UCSD-AML1 (cell line): Measurements from ENCODE around the gene TFAP2C.
"Not testable (repeated sequence)": the region's sequence is repeated elsewhere in the genome, so short reads cannot be mapped to it uniquely, and the experiment has no call there.

ENCODE experiments used
- DNase-seq: peaks from one replicate; lab custom pipeline; 2025; ENCODE audit not compliant: unreplicated experiment; lab: John Stamatoyannopoulos, UW

TFAP2C gene

DNA sequence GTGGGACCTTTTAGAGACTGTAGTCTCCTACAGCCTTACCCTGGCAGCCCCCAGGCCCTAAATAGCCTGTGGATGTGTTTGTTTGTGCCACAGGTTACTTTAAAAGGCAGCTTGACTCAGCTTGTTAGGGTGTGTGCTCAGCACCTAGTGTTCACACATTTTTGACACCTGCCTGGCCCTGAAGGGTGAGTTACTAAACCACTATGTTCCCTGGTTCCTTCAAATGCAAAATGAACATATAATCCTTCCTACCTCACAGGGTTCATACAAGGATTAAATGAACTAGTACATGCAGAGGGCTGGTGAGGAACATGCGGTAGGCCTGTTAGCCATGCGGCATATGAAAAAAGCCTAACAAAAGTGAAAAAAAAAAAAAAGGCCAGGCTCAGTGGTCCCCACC is 14.9 kb upstream of the TFAP2C start:
- no peak for DNase-seq

DNA sequence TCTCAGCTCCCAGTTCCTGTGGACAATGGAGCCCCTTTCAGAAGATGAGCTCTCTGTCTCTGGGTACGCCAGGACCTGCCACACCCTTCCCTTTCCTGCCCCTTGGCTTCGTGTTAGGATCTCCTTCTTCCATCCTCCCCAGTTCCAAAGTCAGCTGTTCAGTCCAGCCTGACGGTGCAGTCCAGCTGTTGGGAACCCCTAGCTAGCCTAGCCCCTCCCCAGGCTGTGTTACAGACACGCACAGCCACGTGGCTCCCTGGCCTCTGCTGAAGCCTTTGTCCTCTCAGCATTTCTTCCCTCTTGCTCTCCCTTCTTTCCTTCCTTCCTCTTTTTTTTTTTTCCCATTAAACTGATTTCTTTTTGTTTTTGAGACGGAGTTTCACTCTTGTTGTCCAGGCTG is 12.4 kb upstream of the TFAP2C start:
- DNase-seq, result no peak

DNA sequence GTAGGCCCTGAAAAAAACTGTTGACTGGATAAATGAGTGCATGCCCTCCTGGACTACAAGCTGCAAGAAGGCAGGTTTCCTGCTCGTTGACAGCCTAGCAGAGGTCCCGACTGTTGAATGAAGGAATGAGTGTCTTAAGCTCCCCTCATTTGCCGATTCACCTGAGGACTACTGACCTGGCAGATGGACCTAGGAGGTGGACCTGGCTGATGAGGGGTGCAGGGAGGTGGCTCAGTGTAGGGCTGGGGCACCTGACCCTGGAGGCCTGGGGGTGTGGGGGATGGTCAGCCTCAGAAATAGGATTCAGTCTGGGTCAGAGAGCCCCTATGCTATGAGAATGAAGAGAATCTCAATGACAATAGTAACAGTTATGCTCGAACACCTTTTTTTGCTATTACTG is 11.6 kb upstream of the TFAP2C start:
- DNase-seq, result no peak

DNA sequence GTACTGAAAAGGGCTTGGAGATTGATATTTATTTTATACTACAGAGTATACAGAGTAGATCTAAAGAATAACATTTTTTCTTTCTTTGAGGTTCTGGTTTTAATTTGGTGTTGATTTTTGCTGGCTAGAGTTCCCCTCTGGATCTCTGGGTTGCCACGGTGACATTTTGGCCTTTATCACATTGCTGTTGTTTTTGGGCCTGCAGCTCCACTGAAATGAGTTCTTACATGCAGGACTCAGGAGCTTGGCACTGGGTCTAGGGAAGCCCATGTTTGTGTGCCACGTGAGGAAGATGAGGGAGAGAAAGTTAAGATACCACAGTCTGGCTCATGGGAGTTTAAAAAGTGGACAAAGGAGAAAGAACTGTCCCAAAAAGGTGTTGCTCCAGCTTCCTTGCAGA is 7.4 kb upstream of the TFAP2C start:
- no peak for DNase-seq

DNA sequence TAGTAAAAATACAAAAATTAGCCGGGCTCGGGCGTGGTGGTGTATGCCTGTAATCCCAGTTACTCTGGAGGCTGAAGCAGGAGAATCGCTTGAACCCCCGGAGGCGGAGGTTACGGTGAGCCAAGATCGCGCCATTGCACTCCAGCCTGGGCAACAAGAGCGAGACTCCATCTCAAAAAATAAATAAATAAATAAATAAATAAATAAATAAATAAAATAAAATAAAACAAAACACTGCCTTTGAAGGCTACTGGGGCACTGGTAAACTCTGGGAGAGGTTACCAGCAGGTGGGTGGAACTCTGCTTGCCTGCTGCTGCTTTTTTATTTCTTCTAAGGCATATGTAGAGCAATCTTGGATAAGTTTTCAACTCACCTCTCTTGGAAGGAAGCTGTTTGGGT is 5.2 kb upstream of the TFAP2C start:
- not testable (repeated sequence) for DNase-seq

DNA sequence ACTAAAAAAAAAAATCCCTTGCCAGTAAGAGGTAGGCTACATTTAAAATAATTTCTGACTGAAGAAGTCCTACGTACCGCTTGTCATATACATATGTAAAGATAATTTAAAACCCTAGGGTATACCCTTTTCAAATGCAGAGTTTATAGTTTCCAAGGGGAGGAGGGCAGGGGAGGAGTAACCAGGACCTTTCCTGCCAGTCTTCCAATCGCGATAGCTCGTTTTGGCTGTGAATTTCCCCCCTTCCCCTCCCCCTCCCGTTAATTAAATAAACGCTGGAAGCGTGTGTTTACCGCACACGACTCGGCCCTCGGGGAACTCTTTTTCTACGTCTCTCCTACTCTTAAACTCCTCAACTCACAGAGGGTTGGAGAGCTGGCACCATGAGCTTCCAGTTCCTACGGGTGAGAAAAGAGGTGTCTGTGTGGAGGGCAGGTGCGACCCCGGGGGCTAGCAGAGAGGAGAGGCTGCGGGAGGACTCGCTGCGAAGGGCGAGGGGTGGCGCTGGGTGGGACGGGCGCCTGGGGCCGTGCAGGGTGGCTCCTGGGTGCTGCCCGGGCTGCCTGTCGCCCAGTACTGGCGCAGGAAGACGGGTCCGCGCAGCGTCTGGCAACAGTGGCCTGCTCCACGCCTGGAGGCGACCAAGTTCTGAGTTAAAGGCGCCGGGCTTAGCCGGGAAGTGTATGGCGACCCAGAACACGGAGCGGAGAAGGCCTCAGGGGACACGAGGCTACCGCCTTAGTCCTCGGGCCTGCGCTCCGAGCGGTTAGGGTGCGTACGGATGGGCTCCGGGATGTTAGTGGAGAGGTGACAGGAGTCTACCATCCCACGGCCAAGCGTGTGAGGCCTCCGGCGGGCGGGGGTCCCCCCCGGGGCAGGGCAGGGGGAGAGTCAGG is 4.1 kb upstream of the TFAP2C start:
- no peak for DNase-seq

DNA sequence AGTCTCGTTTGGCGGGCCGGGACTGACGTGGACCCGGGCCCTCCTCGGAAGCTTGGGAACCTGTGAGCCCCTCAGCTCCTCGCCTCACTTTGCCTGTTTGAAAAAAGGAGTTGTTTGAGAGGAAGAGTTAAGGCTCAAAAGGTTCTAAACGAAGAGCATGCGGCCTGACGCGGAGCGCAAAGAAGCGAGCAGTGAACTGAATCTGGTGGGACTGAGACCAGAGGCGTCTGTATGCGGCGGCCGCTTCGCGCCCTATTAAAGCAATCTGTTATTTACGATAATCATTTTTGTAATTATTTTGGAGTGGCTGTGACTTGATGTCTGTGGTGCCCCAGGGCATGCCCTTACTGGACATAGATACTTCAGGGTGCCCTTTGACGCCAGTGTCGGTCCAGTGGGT is 3.3 kb upstream of the TFAP2C start:
- DNase-seq, result no peak

DNA sequence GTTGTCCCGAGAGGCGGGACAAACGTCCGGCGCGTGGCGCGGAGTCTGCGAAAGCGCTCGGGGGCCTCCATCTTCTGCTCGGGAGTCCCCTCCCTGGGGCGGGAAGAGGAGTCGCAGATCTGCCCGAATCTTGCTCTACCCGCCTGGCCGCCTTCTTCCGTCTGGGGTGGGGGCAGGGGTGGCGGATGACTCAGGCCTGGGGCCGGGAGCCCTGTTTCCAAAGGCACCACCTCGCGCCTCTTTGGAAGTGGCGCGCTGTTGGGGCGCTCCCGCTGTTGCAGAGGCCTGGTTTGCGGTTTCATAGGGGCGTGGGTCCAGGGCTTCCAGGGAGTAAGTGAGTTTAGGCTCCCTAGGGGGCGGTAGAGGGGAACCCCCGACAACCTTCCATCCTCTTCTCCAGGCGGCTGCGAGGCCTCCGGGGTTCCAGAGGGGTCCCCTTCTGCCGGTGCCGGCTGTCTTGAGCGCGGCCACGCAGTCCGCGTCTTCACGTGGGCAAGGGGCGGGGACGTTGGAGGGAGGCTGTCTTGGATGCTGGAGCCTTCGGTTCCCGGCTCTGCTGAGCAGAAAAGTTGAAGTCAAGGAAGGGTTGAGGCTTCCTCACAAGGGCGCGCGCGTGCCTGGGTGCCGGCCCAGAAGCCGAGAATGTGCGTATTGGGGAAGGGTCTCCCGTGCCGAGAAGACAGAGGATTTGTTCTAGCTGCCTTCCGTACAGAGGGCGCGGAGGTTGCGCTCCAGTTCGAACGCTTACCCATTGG is 2.6 kb upstream of the TFAP2C start:
- no peak for DNase-seq

DNA sequence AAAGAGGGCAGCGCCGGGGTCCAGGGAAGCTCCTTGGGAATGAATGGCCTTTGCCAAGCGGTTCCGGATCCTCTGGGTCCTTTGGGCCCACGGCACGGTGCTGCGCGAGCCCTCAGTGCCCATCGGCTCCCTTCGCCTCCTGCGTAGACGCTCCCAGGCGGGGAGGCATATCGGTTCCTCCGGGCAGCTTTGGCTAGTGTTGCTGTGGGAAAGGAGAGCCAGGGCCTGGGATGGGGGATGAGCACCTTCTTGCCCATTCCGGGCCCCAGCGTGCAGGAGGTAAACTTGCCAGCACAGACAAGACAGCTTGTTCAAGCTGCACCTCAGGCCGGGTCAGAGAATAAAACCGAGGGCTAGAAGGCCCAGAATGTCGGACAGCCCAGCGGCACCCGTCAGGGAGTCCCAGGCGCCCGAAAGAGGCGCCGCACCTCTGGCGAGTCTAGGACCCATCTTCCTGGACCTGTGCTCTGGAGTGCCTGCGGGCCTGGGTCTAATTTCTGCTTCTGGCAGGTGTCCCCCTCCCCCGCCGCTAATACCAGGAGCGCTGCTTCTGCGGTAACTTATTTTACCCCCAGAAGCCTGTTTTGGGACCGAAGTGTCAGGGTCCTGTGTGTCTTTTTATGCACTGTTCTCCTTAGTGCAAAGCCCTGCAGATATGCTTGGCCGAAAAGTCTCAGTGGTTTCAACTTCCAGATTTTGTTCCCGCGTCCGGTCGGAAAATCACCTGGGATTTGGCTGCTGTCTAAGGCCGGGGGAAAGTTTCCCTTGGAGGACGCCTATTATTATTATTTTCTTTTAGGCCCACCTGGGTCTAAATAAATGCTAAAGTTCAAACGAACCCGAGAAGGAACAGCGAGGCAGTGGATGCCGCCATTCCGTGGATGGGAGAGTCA is 1.7 kb upstream of the TFAP2C start:
- DNase-seq, result no peak

DNA sequence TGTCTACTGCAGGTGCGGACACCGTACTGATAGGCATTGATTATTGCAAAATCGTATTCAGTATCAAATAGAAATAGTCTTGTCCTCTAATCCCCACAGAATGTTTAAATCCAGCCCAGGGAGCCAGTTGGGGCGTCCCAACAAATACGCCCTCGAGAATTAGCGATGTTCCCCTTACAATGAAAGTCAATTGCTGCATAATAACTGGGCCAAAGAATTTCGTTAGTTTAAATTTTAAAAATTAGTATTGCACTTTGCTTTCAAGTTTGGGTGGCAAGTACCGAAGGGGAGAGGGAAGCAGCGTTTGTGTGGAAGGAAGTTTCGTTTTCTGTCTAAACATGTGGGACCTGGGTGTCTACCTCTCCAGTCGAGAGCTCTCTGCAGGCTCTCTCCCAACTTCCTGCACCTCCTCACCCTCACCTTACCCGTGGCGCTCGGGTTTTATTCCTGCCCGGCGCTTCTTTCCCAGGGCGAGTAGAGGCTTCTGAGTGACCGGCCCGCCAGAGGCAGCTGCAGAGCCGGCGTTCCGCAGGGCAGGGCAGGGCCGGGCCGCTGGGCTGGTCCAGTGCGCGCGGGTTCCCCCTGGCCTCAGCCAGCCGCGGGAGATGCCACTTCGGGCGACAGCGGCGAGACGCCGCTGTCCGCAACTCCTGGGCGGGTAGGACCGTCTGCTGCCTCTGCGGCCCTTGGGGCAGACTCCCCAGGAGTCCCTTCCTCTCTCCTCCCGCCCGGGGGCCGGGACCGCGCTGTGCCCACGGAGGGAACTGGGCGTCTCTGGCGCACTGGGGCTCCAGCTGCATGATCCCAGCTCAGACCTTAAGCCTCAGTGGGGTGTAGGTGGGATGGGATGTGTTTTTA is 862 bp upstream of the TFAP2C start:
- no peak for DNase-seq

DNA sequence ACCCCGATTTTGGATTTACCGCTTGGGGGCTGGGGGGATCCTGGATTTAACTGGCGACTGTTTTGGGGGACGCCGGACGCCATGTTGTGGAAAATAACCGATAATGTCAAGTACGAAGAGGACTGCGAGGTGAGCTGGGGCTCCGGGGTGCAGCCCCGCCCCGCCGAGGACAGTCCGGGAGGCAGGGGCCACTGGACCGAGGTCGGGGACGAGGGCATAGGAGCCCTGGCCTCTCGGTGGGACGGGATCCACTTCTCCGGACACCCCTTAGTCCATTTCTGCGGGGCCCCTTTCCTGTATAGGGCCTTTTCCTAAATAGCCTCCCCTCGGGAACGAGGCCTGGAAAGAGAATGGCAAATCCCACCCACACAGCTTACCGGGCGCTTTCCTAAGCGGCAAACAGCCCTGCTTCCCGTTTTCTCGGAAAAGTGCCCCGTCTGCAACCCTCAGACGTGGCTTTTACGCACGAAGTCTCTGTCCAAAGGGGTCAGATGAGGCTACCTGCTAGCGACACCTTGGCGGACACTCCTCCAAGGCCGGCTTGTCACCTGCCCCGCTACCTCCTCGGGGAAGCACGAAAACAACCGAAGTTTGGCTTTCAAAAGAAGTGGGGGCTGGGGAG is 469 bp downstream of the TFAP2C start:
- no peak for DNase-seq

DNA sequence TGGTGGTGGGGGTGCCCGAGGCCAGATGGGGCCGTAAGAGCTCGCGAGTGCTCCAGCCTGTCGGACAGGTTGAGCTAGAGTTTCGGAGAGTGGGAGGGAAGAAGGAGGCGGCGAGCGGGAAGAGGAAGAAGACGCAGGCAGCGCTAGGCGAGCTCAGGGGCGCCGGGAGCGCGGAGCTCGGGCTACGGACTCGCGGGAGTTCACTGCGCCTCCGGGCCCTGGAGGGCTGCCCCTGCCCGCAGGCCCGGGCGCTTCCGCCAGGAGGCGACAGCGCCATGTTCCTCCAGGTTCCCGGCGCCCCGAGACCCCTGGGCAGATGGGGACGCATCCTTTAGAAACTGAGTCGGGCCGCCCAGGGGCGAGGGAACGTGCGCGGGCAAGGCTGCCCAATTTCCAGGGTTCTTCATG is 984 bp downstream of the TFAP2C start:
- DNase-seq, result no peak

DNA sequence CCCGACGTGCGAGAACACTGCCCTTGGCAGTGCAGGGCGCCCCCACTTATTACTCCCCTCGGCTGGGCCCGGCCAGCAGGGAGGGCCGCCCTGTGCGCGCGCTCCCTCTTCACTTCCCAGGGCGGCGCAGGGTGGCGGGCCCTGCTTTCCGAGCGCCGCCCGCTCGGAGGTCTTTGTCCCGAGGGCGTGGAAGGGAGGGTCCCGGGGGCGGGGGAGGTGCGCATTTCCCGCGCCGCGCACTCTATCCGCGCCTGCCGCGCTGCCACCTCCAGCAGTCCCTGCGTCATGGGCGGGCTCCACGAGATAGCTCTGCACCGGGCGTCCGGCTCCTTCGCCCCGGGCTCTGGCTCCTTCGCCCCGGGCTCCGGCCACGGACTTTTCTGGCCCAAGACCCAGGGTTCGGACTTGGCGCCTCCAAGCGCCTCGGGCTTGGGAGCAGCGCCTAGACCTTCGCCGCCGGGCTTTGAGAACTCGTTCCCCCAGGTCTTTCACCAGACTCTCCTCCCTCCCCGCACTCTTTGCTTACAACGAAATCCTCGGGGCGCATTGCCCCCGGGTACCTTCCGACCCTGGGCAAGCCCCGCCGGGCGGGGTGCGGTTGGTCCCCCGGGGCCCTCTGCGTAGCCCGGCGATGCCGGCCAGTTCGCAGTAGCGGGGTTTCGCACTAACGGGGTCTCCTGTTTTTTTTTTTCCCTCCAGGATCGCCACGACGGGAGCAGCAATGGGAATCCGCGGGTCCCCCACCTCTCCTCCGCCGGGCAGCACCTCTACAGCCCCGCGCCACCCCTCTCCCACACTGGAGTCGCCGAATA is 1.6 kb downstream of the TFAP2C start:
- no peak for DNase-seq

DNA sequence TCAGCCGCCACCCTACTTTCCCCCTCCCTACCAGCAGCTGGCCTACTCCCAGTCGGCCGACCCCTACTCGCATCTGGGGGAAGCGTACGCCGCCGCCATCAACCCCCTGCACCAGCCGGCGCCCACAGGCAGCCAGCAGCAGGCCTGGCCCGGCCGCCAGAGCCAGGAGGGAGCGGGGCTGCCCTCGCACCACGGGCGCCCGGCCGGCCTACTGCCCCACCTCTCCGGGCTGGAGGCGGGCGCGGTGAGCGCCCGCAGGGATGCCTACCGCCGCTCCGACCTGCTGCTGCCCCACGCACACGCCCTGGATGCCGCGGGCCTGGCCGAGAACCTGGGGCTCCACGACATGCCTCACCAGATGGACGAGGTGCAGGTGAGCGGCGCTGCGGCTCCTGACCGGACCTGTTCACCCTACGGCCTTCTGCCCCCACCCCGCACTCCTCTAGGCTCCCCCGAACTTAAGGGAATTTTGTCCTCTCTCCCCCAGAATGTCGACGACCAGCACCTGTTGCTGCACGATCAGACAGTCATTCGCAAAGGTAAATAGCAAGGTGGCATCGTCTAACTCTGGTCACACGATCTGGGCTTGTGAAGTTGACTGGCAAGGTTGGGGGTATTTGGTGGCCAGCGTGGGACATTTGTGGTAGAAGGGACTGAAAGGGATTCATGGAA is 2.3 kb downstream of the TFAP2C start:
- DNase-seq, result no peak

DNA sequence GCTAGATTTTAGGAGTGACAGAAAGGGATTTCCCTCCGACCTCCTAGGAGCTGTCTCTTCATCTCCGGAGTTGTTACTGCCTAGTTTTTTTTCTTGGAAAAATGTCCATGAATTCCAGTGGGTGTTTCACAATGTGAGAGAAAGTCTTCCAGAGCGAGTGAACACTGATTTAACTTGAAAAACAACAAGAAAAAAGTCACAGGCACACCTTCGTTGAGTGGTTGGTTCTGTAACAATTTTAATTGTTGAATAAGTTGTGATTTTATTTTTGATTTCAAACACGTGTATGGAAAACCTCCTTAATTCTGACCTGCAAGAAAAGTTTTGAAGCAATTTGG is 2.9 kb downstream of the TFAP2C start:
- no peak for DNase-seq

DNA sequence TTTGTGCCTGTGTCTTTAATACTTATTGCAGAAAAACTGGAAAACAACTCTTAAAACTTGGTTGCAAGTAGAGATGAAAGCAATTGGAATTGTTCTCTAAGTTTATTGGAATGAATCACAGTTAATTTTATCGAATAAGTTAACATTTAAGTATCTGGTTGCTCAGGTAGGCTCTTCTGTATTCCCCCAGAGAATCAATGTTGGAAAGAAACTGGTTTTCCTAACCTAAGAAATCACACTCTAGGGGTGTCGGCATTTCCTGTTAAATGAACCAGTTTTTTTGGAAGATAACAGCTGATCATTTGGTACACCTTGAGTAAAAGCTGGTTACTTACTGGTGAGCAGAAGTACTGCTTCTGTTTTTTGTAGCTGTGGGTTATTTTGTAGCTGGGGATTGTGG is 5.2 kb downstream of the TFAP2C start:
- DNase-seq, result no peak

DNA sequence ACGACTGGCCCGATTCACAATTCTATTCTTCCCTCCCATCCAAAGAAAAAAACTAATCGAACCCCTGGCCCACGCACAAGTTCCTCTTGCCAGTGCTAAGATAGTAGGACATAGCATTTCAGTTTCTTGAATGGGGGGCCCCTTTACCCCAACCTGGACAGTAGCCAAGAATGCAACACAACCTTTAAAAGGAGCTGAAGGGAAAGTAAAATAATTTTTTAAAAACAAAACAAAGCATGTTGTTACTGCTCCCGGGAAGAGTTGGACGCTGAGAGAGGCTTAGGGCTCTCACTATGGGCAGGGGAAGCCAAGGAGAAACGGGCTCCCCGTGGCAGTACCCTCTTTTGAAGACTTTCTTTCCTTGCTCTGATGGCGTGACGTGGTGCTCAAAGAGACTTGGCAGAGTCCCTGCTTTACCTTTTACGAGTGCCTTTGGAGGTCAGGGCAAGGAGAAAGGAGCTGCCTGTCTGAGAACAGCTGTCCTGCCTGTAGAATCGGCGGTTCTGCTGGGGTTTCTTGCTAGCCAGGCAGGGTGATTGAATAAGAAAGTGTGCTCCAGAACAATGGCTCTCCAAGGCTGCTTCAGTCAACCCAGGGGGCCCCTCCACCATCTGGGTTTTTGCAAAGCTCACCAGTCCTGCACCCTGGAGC is 5.8 kb downstream of the TFAP2C start:
- no peak for DNase-seq

DNA sequence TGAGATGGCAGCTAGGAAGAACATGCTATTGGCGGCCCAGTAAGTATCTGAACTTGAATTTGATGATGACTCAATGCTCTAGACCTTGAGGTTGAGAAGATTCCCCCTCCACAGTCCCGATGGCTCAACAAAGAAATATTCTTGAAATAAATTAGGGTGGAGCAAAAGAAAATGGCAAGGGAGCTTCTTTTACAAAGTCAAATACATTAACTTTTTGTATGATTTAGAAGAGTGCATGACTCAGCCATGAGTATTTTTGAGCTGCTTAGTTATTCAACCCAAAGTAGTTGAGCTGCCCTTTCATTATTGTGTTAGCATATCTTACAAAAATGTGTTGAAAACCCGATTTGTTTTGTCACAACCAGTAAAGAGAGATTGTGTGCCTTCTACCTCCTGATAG is 7.6 kb downstream of the TFAP2C start:
- DNase-seq, result no peak
